Measurements from ENCODE around the gene CTIF. TPM values are rescaled to one million over a fixed set of nuclear protein-coding genes. Genes with fewer than 3 reads are reported as not detected.

The CTIF gene
- total and polyA plus RNA-seq, 11 donors: 21.2 to 93.0 (median 68.0) TPM

- 89 to 94% (median 90%) methylated on average over 11 to 12 of the region's 12 CpGs for WGBS, 4 donors
- DNase-seq: peak in 1 of 5 donors; percentile 18
- ATAC-seq: no peak
- Histone ChIP-seq H3K36me3 (peaks cover 0 to 9% (median 8%) of the 10 kb centered on the region in 9 donors), H3K9me3 (peaks cover 0 to 9% (median 6%) of the 10 kb centered on the region in 12 donors), H3K4me3 (no peak overlapping the region), H3K27ac (no peak overlapping the region), H3K27me3 (no peaks in the 10 kb centered on the region), H3K4me1 (peaks cover 8 to 75% (median 58%) of the 10 kb centered on the region in 12 donors)
- intact Hi-C loops (cut with DNase I): loop anchor here (1.0 to 10.0 kb wide), 29 partner anchors 71 to 1186 kb away; partner anchors contain the start of genes RPL17 (in 1 of the 10) and SMAD7 (in 1 of the 10)
- TF ChIP-seq POLR2A (IDR thresholded peaks at IDR 0.05): no peak
- TF ChIP-seq CTCF (IDR thresholded peaks at IDR 0.05): no peak
These were observed 137.1 kb downstream of the CTIF start for GRCh38 chr18:48675912-48676311.

GRCh38 chr18:48676346-48676745 is 137.5 kb downstream of the CTIF start:
- no peak for TF ChIP-seq POLR2A (IDR thresholded peaks at IDR 0.05)
- no peak for TF ChIP-seq CTCF (IDR thresholded peaks at IDR 0.05)
- Histone ChIP-seq H3K4me3 (no peak overlapping the region), H3K36me3 (peaks cover 0 to 4% (median 3%) of the 10 kb centered on the region in 9 donors), H3K4me1 (peaks cover 8 to 79% (median 62%) of the 10 kb centered on the region in 12 donors), H3K9me3 (peaks cover 0 to 4% (median 3%) of the 10 kb centered on the region in 12 donors), H3K27me3 (no peaks in the 10 kb centered on the region), H3K27ac (peak overlapping the region in 1 of 12 donors; percentile 13)
- no peak for ATAC-seq
- DNase-seq: peak in 1 of 5 donors; percentile 20
- intact Hi-C loops (cut with DNase I): loop anchor here (2.0 to 10.0 kb wide), 25 partner anchors 71 to 1186 kb away; partner anchors contain the start of genes RPL17 (in 1 of the 10) and SMAD7 (in 1 of the 10)
- WGBS, 4 donors: 69 to 83% (median 76%) methylated on average over 8 of the region's 8 CpGs

GRCh38 chr18:48676756-48677368 is 138.0 kb downstream of the CTIF start:
- Histone ChIP-seq H3K9me3 (no peaks in the 10 kb centered on the region), H3K36me3 (no peaks in the 10 kb centered on the region), H3K4me3 (no peak overlapping the region), H3K4me1 (peaks cover 8 to 84% (median 67%) of the 10 kb centered on the region in 12 donors), H3K27ac (peak overlapping the region in 8 of 12 donors; percentile 0 to 94 (median 31)), H3K27me3 (no peaks in the 10 kb centered on the region)
- ATAC-seq (peak in 1 of 4 donors; percentile 24), DNase-seq (peak; percentile 74 to 86 (median 78))
- 27 to 43% (median 36%) methylated on average over 11 to 17 of the region's 17 CpGs for WGBS, 4 donors
- peak; percentile 82 to 96 (median 88) for TF ChIP-seq CTCF (IDR thresholded peaks at IDR 0.05)
- TF ChIP-seq POLR2A (IDR thresholded peaks at IDR 0.05): no peak
- intact Hi-C loops (cut with DNase I): loop anchor here (2.0 to 10.0 kb wide), 25 partner anchors 70 to 1185 kb away; partner anchors contain the start of genes RPL17 (in 1 of the 10) and SMAD7 (in 1 of the 10)

All from heart left ventricle (tissue), 16 donors.